ENCODE data around the gene HMHB1.

- TF ChIP-seq CTCF (IDR thresholded peaks at IDR 0.05) = no peak
- no peak for TF ChIP-seq POLR2A (IDR thresholded peaks at IDR 0.05)
Measured at GRCh38 chr5:143835251-143835650, 23.3 kb downstream of the HMHB1 start.

Measured in Peyer's patch (tissue), 4 donors.